Cardiac fibroblast (primary cell): ENCODE measurements around the gene CTDSP2.

ENCODE experiments used
- DNase-seq, 2 donors: peaks; one replicate each; pipeline versions ENCODE4 v3.0.0 to v3.0.0-alpha.2; 2010; ENCODE audit warnings: low read depth in 2 of 2
- H3K4me3 ChIP-seq, 2 donors: replicated peaks in 1 of 2; 1 replicate in 1 of 2; 2 replicates in 1 of 2; pipeline ENCODE4 v1.5.1; 2011; ENCODE audit warnings: low read depth in 2 of 2, low read length in 2 of 2, mild to moderate bottlenecking in 2 of 2, moderate library complexity in 1 of 2
- CTCF ChIP-seq: IDR thresholded peaks from one replicate; pipeline ENCODE4 v1.5.1; 2011; ENCODE audit warnings: low read depth, mild to moderate bottlenecking, low read length, inconsistent platforms

The CTDSP2 gene

GRCh38 chr12:57846285-57846576, 298 bp downstream of the CTDSP2 start:
- DNase-seq, result no peak
- no peak for TF ChIP-seq CTCF

GRCh38 chr12:57845478-57846284, 848 bp downstream of the CTDSP2 start:
- no peak for TF ChIP-seq CTCF
- peak; percentile 52 to 57 for DNase-seq
- H3K4me3 ChIP-seq, result peak overlapping the region; percentile 99 to 100

More at GRCh38 chr12:57846285-57846576, 298 bp downstream of the CTDSP2 start:
- peak overlapping the region; percentile 99 to 100 for H3K4me3 ChIP-seq

- TF ChIP-seq CTCF, result no peak
- peak; percentile 92 to 95 for DNase-seq
- peak overlapping the region; percentile 99 to 100 for H3K4me3 ChIP-seq
These were observed 1.6 kb downstream of the CTDSP2 start for GRCh38 chr12:57844709-57845477.

- peak overlapping the region; percentile 24 to 100 for H3K4me3 ChIP-seq
- DNase-seq, result peak; percentile 13 to 34
- TF ChIP-seq CTCF, result no peak
These were observed 3.9 kb downstream of the CTDSP2 start for GRCh38 chr12:57842342-57843294.

GRCh38 chr12:57841445-57841844, 5.1 kb downstream of the CTDSP2 start:
- no peak overlapping the region for H3K4me3 ChIP-seq
- DNase-seq, result no peak
- TF ChIP-seq CTCF, result no peak

GRCh38 chr12:57840726-57841125, 5.8 kb downstream of the CTDSP2 start:
- peak; percentile 53 to 57 for DNase-seq
- no peak for TF ChIP-seq CTCF
- no peak overlapping the region for H3K4me3 ChIP-seq
